ENCODE measurements around the gene CDH20. TPM values are rescaled to one million over a fixed set of nuclear protein-coding genes. Genes with fewer than 3 reads are reported as not detected.

The CDH20 gene
- polyA plus RNA-seq, 1 donor (not counting 4 experiments of a cell fraction or from before 2014, with no cell fraction given), result not detected

GRCh38 chr18:61352611-61353010 lies 19.4 kb downstream of the CDH20 start:
- H4K20me1 ChIP-seq (ENCODE audit: control insufficient read depth, extremely low read depth, insufficient read depth, low read length), result no peaks in the 10 kb centered on the region
- no peak overlapping the region for H2AFZ ChIP-seq (ENCODE audit: control insufficient read depth, low read length)
- DNase-seq (ENCODE audit: low read depth, low spot score) (no peak), FAIRE-seq (no peak)
- no peaks in the 10 kb centered on the region for H3K79me2 ChIP-seq (ENCODE audit: control insufficient read depth, insufficient read depth, low read length)
- H3K4me2 ChIP-seq (ENCODE audit: control insufficient read depth, extremely low read depth, insufficient read depth, low read depth, low read length), result no peak overlapping the region
- H3K9me1 ChIP-seq (ENCODE audit: control insufficient read depth, extremely low read depth, insufficient read depth, low read length), result no peaks in the 10 kb centered on the region
- H3K9me3 ChIP-seq (ENCODE audit: control insufficient read depth, low read depth, low read length), result no peaks in the 10 kb centered on the region
- dilution Hi-C loops (cut with MboI; ENCODE audit: extremely low pct_ligation_motif_present, low sequenced_read_pairs), result no loop called here
- TF ChIP-seq CTCF (optimal IDR thresholded peaks at IDR 0.05 in 1 of 3, IDR thresholded peaks at IDR 0.05 in 1 of 3, conservative IDR thresholded peaks at IDR 0.05 in 1 of 3; ENCODE audit: extremely low read depth in 1 of 3, insufficient read depth in 2 of 3, low read length in 3 of 3), result no peak
- H3K4me1 ChIP-seq (ENCODE audit: control insufficient read depth, extremely low read depth, insufficient read depth, low read length), result no peaks in the 10 kb centered on the region
- H3K4me3 ChIP-seq (ENCODE audit: control insufficient read depth in 2 of 3, extremely low read depth in 1 of 3, insufficient read depth in 2 of 3, low read depth in 1 of 3, low read length in 3 of 3), result no peak overlapping the region
- no peaks in the 10 kb centered on the region for H3K27me3 ChIP-seq (ENCODE audit: control insufficient read depth, extremely low read depth, insufficient read depth, low read length)
- no peak overlapping the region for H3K27ac ChIP-seq (ENCODE audit: control insufficient read depth, insufficient read depth, low read length)
- H3K36me3 ChIP-seq (ENCODE audit: control insufficient read depth in 2 of 2, extremely low read depth in 1 of 2, insufficient read depth in 2 of 2, low read length in 2 of 2), result no peaks in the 10 kb centered on the region
- no peak overlapping the region for H3K9ac ChIP-seq (ENCODE audit: control insufficient read depth, extremely low read depth, insufficient read depth, low read length)

- Histone ChIP-seq H3K9ac (ENCODE audit: control insufficient read depth, extremely low read depth, insufficient read depth, low read length) (no peak overlapping the region), H3K4me2 (ENCODE audit: control insufficient read depth, extremely low read depth, insufficient read depth, low read depth, low read length) (no peak overlapping the region), H4K20me1 (ENCODE audit: control insufficient read depth, extremely low read depth, insufficient read depth, low read length) (no peaks in the 10 kb centered on the region), H3K4me3 (ENCODE audit: control insufficient read depth in 2 of 3, extremely low read depth in 1 of 3, insufficient read depth in 2 of 3, low read depth in 1 of 3, low read length in 3 of 3) (no peak overlapping the region), H3K36me3 (ENCODE audit: control insufficient read depth in 2 of 2, extremely low read depth in 1 of 2, insufficient read depth in 2 of 2, low read length in 2 of 2) (no peaks in the 10 kb centered on the region), H3K27me3 (ENCODE audit: control insufficient read depth, extremely low read depth, insufficient read depth, low read length) (no peaks in the 10 kb centered on the region), H3K79me2 (ENCODE audit: control insufficient read depth, insufficient read depth, low read length) (no peaks in the 10 kb centered on the region), H3K9me3 (ENCODE audit: control insufficient read depth, low read depth, low read length) (no peaks in the 10 kb centered on the region), H2AFZ (ENCODE audit: control insufficient read depth, low read length) (no peak overlapping the region), H3K27ac (ENCODE audit: control insufficient read depth, insufficient read depth, low read length) (no peak overlapping the region), H3K4me1 (ENCODE audit: control insufficient read depth, extremely low read depth, insufficient read depth, low read length) (no peaks in the 10 kb centered on the region), H3K9me1 (ENCODE audit: control insufficient read depth, extremely low read depth, insufficient read depth, low read length) (no peaks in the 10 kb centered on the region)
- dilution Hi-C loops (cut with MboI; ENCODE audit: extremely low pct_ligation_motif_present, low sequenced_read_pairs), result no loop called here
- DNase-seq (ENCODE audit: low read depth, low spot score) (no peak), FAIRE-seq (no peak)
- no peak for TF ChIP-seq EZH2 (IDR thresholded peaks at IDR 0.05; ENCODE audit: low read length)
- no peak for TF ChIP-seq CTCF (optimal IDR thresholded peaks at IDR 0.05 in 1 of 3, IDR thresholded peaks at IDR 0.05 in 1 of 3, conservative IDR thresholded peaks at IDR 0.05 in 1 of 3; ENCODE audit: extremely low read depth in 1 of 3, insufficient read depth in 2 of 3, low read length in 3 of 3)
Measured at GRCh38 chr18:61360404-61361383, 27.5 kb downstream of the CDH20 start.
